GM06990 (cell line): ENCODE data around the gene ELN.
A peak's percentile ranks its signal among the peaks of the same experiment; 100 is the strongest.

Experiments
- DNase-seq: peaks from one replicate; pipeline ENCODE4 v3.0.0-alpha.2; 2011; ENCODE audit not compliant: insufficient read length; ENCODE audit errors: extremely low read depth
- H3K27me3 ChIP-seq: replicated peaks from 2 replicates; pipeline ENCODE4 v1.6.0; 2011; ENCODE audit warnings: low read length; ENCODE audit not compliant: control insufficient read depth, insufficient read depth
- H3K36me3 ChIP-seq: 2 replicates; pipeline ENCODE4 v1.5.1; 2011; ENCODE audit warnings: low read length; ENCODE audit not compliant: control insufficient read depth, insufficient read depth
- H3K4me3 ChIP-seq: replicated peaks from 2 replicates; pipeline ENCODE4 v1.5.1; 2011; ENCODE audit warnings: low read depth, mild to moderate bottlenecking, control low read depth, low read length
- TF ChIP-seq, protein P1 (sequence below): IDR thresholded peaks from 2 replicates; pipeline ENCODE4 v1.5.1; 2011; ENCODE audit warnings: low read length, control low read depth, mild to moderate bottlenecking, inconsistent platforms; ENCODE audit not compliant: insufficient read depth, poor library complexity, severe bottlenecking

Gene ELN

DNA sequence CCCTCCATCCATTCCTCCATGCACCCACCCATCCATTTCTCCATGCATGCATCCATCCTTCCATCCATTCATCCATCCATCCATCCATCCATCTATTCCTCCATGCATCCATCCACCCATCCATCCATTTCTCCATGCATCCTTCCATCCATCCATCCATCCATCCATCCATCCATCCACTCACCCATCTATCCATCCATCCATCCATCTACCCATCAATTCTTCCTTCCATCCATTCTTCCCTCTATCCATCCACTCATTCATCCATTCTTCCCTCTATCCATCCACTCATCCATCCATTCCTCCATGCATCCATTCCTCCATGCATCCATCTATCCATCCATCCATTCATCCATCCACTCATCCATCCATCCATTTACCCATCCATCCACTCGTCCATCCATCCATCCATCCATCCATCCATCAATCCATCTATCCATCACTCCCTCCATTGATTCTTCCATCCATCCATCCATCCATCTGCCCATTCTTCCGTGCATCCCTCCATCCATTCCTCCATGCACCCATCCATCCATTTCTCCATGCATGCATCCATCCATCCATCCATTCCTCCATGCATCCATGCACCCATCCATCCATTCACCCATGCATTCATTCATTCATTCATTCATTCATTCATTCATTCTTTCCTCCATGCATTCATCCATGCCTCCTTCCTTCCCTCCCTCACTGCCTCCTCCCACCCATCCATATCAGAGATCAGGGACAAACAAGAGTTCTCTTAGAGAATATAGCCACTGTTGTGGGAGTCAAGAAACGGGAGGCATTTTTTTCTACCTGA, 22.2 kb downstream of the ELN start:
- DNase-seq, result no peak
- Histone ChIP-seq H3K36me3 (no peaks in the 10 kb centered on the region), H3K4me3 (no peak overlapping the region), H3K27me3 (no peaks in the 10 kb centered on the region; the same call in none of the 2 replicates)
- TF ChIP-seq, protein P1, sequence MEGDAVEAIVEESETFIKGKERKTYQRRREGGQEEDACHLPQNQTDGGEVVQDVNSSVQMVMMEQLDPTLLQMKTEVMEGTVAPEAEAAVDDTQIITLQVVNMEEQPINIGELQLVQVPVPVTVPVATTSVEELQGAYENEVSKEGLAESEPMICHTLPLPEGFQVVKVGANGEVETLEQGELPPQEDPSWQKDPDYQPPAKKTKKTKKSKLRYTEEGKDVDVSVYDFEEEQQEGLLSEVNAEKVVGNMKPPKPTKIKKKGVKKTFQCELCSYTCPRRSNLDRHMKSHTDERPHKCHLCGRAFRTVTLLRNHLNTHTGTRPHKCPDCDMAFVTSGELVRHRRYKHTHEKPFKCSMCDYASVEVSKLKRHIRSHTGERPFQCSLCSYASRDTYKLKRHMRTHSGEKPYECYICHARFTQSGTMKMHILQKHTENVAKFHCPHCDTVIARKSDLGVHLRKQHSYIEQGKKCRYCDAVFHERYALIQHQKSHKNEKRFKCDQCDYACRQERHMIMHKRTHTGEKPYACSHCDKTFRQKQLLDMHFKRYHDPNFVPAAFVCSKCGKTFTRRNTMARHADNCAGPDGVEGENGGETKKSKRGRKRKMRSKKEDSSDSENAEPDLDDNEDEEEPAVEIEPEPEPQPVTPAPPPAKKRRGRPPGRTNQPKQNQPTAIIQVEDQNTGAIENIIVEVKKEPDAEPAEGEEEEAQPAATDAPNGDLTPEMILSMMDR, result no peak

DNA sequence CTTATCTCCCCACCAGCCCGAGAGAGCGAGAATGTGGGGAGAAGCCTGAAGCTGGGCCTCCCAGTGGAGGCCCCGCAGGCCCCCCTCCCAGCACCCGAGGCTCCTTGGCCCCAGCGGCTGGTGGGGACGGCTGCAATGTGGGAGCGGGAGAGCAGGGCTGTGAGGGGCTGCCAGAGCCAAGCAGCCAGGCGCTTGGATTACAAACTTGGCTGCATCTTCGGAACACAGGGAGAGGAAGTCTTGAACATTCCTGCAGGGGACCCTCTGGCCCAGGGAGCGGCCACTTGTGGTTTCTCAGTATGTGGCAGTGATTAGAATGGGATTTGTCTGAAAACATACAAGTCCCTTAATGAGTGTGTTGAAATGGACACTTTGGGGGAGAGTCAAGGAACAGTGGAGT, 23.2 kb downstream of the ELN start:
- no peaks in the 10 kb centered on the region; the same call in none of the 2 replicates for H3K27me3 ChIP-seq
- no peaks in the 10 kb centered on the region for H3K36me3 ChIP-seq
- DNase-seq, result no peak
- TF ChIP-seq, protein P1, result no peak
- H3K4me3 ChIP-seq, result no peak overlapping the region

DNA sequence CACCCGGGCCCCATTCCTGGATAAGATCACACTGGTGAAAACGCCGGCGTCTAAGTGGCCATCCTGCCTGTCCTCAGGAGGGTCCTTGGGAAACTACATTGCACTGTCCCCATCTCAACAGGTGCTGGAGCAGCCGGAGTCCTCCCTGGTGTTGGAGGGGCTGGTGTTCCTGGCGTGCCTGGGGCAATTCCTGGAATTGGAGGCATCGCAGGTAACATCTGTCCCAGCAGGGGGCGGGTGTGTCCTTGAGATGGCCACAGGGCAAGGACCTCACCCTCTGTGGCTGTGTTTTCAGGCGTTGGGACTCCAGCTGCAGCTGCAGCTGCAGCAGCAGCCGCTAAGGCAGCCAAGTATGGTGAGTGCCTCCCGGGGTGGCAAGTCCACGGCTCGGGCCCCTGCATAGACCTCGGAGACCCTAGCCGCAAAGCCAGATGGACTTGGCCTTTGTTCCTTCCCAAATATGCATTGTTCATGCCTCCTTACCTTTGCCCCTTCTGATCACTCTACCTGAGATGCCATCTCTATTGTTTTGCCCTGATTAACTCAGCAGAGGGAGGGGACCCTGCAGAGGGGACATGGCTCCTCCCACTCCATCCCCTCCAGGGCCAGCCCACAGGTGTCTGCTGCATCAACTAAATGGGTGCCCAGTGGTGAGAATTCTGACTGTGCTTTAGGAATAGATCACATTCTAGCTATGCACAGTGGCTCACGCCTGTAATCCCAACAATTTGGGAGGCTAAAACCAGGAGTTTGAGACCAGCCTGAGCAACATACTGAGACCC, 23.8 kb downstream of the ELN start:
- no peak overlapping the region for H3K4me3 ChIP-seq
- no peaks in the 10 kb centered on the region; the same call in none of the 2 replicates for H3K27me3 ChIP-seq
- TF ChIP-seq, protein P1, result peak; percentile 33
- DNase-seq, result no peak
- no peaks in the 10 kb centered on the region for H3K36me3 ChIP-seq

DNA sequence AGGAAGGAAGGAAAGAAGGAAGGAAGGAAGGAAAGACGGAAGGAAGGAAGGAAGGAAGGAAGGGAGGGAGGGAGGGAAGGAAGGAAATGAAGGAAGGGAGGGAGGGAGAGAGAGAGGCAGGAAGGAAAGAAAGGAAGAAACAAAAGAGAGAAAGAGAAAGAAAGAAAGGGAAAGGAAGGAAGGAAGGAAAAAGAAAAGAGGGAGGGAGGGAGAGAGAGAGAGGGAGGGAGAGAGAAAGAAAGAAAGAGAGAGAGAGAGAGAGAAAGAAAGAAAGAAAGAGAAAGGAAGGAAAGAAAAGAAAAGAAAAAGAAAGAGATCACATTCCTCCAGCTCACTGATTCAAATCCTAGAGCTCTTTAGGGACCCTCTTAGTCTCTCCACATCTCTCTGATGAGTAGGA, 24.7 kb downstream of the ELN start:
- Histone ChIP-seq H3K36me3 (no peaks in the 10 kb centered on the region), H3K4me3 (no peak overlapping the region), H3K27me3 (no peaks in the 10 kb centered on the region; the same call in none of the 2 replicates)
- no peak for DNase-seq
- TF ChIP-seq, protein P1, result no peak

DNA sequence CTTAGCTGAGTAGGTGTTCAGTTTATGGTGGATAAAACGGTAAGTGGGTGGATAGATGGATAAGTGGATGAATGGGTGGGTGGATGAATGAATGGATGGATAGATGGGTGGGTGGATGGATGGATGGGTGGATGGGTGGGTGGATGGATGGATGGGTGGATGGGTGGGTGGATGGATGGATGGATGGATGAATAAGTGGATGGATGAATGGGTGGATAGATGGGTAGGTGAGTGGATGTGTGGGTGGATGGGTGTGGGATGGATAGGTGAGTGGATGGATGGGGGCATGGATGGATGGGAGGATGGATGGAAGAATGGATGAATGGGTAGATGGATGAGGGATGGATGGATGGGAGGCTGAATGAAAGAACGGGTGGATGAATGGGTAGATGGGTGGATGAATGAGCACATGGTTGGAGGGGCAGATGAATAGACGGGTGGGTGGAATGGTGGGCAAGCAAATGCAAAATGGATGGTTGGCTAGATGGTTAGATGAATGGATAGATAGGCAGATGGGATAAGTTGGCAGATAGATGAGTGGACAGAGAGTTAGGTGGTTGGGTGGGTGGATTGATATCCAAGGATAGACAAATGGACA, 25.7 kb downstream of the ELN start:
- DNase-seq, result no peak
- no peaks in the 10 kb centered on the region for H3K36me3 ChIP-seq

More for the DNA sequence above, 25.7 kb downstream of the ELN start:
- TF ChIP-seq, protein P1, result no peak
- no peaks in the 10 kb centered on the region; the same call in none of the 2 replicates for H3K27me3 ChIP-seq
- H3K4me3 ChIP-seq, result no peak overlapping the region
